CD14-positive monocyte (primary cell): ENCODE measurements around the gene ANKRD23. TPM values are rescaled to one million over a fixed set of nuclear protein-coding genes. Genes with fewer than 3 reads are reported as not detected.
A peak's percentile ranks its signal among the peaks of the same experiment; 100 is the strongest.

Source experiments
- DNase-seq, 3 donors: peaks; one replicate each; pipeline ENCODE4 v3.0.0-alpha.2; 2011 to 2022
- H2AFZ ChIP-seq: 2 replicates; pipeline ENCODE4 v1.6.0; 2012; ENCODE audit warnings: mild to moderate bottlenecking, low read depth, low read length, inconsistent platforms; ENCODE audit not compliant: insufficient read depth, poor library complexity, severe bottlenecking
- H3K27ac ChIP-seq, 2 donors: 1 replicate in 1 of 2; 2 replicates in 1 of 2; pipeline ENCODE4 v1.5.1; 2012 to 2013; ENCODE audit warnings: low read length in 2 of 2, control low read depth in 1 of 2, inconsistent platforms in 1 of 2, low read depth in 1 of 2, mild to moderate bottlenecking in 1 of 2
- H3K27me3 ChIP-seq, 2 donors: one replicate each; pipeline versions ENCODE4 v1.6.0 to v1.6.1; 2011 to 2013; ENCODE audit warnings: low read length in 2 of 2; ENCODE audit not compliant: control insufficient read depth in 2 of 2, insufficient read depth in 2 of 2
- H3K36me3 ChIP-seq, 2 donors: replicated peaks in 1 of 2; 1 replicate in 1 of 2; 2 replicates in 1 of 2; pipeline versions ENCODE4 v1.5.1 to v1.6.1; 2012 to 2013; ENCODE audit warnings: low read length in 2 of 2, control low read depth in 1 of 2, inconsistent platforms in 1 of 2, mild to moderate bottlenecking in 1 of 2; ENCODE audit not compliant: insufficient read depth in 2 of 2, control insufficient read depth in 1 of 2
- H3K4me1 ChIP-seq, 2 donors: 1 replicate in 1 of 2; 2 replicates in 1 of 2; pipeline versions ENCODE4 v1.5.1 to v1.6.1; 2012 to 2013; ENCODE audit warnings: low read length in 2 of 2, control low read depth in 1 of 2, inconsistent platforms in 1 of 2, mild to moderate bottlenecking in 1 of 2, moderate library complexity in 1 of 2; ENCODE audit not compliant: insufficient read depth in 2 of 2, control insufficient read depth in 1 of 2
- H3K4me2 ChIP-seq: replicated peaks from 2 replicates; pipeline ENCODE3; 2012; ENCODE audit warnings: low read length, moderate library complexity, mild to moderate bottlenecking; ENCODE audit not compliant: poor library complexity, severe bottlenecking; ENCODE audit errors: extremely low read depth
- H3K4me3 ChIP-seq, 3 experiments: fragments of 200-600 bp in 1 of 3; sonication (generic) in 1 of 3; replicated peaks in 1 of 3; 1 replicate in 2 of 3; 2 replicates in 1 of 3; pipeline ENCODE4 v1.5.1; 2011 to 2013; ENCODE audit warnings: low read length in 3 of 3, mild to moderate bottlenecking in 3 of 3, control low read depth in 2 of 3, low read depth in 2 of 3, inconsistent platforms in 1 of 3, moderate library complexity in 1 of 3
- H3K79me2 ChIP-seq: 2 replicates; pipeline ENCODE4 v1.6.0; 2012; ENCODE audit warnings: mild to moderate bottlenecking, control low read depth, inconsistent platforms, low read length, moderate library complexity; ENCODE audit not compliant: insufficient read depth
- H3K9ac ChIP-seq: 2 replicates; pipeline ENCODE4 v1.6.0; 2017; ENCODE audit warnings: low read length, mild to moderate bottlenecking; ENCODE audit not compliant: insufficient read depth, poor library complexity, severe bottlenecking
- H3K9me3 ChIP-seq, 2 donors: replicated peaks in 1 of 2; 1 replicate in 1 of 2; 2 replicates in 1 of 2; pipeline versions ENCODE4 v1.5.1 to v1.6.1; 2012 to 2013; ENCODE audit warnings: low read length in 2 of 2, control low read depth in 1 of 2; ENCODE audit not compliant: control insufficient read depth in 1 of 2, insufficient read depth in 1 of 2
- H4K20me1 ChIP-seq: 2 replicates; pipeline ENCODE4 v1.6.0; 2012; ENCODE audit warnings: mild to moderate bottlenecking, low read length, control low read depth, moderate library complexity; ENCODE audit not compliant: insufficient read depth
- H3K27ac Mint-ChIP-seq, 7 donors: one replicate each; pipeline ENCODE4 v1.8.0; 2020; ENCODE audit warnings: mild to moderate bottlenecking in 7 of 7, mixed read lengths in 7 of 7, moderate library complexity in 6 of 7, inconsistent platforms in 2 of 7
- H3K27me3 Mint-ChIP-seq, 3 donors: one replicate each; pipeline ENCODE4 v1.8.0; 2021 to 2022; ENCODE audit warnings: low read depth in 3 of 3, mild to moderate bottlenecking in 3 of 3, mixed read lengths in 3 of 3, moderate library complexity in 3 of 3, inconsistent platforms in 1 of 3
- H3K36me3 Mint-ChIP-seq, 2 donors: one replicate each; pipeline ENCODE4 v1.8.0; 2020; ENCODE audit warnings: mixed read lengths in 2 of 2, inconsistent platforms in 1 of 2, mild to moderate bottlenecking in 1 of 2
- H3K4me1 Mint-ChIP-seq: one replicate; pipeline ENCODE4 v1.8.0; 2020; ENCODE audit warnings: mild to moderate bottlenecking, mixed read lengths
- H3K4me3 Mint-ChIP-seq, 2 donors: one replicate each; pipeline ENCODE4 v1.8.0; 2020; ENCODE audit warnings: mild to moderate bottlenecking in 2 of 2, mixed read lengths in 2 of 2, moderate library complexity in 1 of 2
- H3K9me3 Mint-ChIP-seq, 7 donors: one replicate each; pipeline ENCODE4 v1.8.0; 2020 to 2022; ENCODE audit warnings: mixed read lengths in 7 of 7, mild to moderate bottlenecking in 6 of 7, moderate library complexity in 6 of 7, inconsistent platforms in 2 of 7
- WGBS: methylation state at CpG from one replicate; pipeline ENCODE4 v1.1.5; 2013; ENCODE audit warnings: missing lambda C conversion rate; ENCODE audit not compliant: insufficient coverage; 5-methylcytosine and 5-hydroxymethylcytosine counted together
- intact Hi-C, 2 donors: fragments of 100-400 bp; cut with micrococcal nuclease; formaldehyde crosslinking; loops; one replicate each; pipeline versions ENCODE4 v1.15.0 to v1.15.1; 2023
- polyA plus RNA-seq, 3 donors: library from polyadenylated mRNA; depleted of rRNA in 1 of 3; unstranded in 2 of 3; stranded (reverse) in 1 of 3; fragments of 300-500 nt in 2 of 3; fragments of >200 nt in 1 of 3; fragmentation: Illumina TruSeq in 2 of 3; gene quantifications; 1 replicate in 2 of 3; 2 replicates in 1 of 3; pipeline ENCODE4 v1.2.3, GENCODE V29; 2012 to 2021
- TF ChIP-seq, protein P1 (sequence below): fragments of 200-600 bp; IDR thresholded peaks from one replicate; pipeline ENCODE4 v1.8.0; 2022; ENCODE audit warnings: antibody characterized with exemption, mild to moderate bottlenecking

The ANKRD23 gene
- polyA plus RNA-seq, 3 donors: 1.4 TPM; not detected in 2

DNA sequence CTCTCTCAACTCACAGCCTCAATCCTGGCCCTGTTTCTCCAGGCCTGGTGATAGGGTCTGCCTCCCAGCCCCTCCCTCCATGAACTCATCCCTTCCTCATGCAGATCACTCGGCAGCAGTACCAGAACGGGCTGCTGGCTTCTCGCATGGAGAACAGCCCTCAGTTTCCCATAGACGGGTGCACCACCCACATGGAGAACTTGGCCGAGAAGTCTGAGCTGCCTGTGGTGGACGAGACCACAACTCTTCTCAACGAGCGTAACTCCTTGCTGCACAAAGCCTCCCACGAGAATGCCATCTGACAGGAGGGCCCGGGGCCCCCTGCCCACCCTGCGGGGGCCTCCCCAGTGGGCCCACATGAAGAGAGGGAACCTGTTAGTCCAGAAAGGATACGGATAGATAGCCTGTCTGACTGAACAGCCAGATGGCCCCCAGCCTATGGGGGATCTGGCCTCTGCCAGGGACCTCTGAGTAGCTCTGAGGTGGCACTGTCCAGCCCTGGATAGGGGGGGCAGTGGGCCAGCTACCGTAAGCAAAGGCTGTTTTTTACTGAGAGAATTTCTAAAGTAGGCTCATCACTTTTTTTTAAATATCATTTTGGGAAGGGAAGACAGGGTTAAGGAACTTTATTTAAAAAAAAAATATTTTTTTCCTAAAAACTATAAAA lies 34.5 kb downstream of the ANKRD23 start:
- no peaks in the 10 kb centered on the region for H3K79me2 ChIP-seq

DNA sequence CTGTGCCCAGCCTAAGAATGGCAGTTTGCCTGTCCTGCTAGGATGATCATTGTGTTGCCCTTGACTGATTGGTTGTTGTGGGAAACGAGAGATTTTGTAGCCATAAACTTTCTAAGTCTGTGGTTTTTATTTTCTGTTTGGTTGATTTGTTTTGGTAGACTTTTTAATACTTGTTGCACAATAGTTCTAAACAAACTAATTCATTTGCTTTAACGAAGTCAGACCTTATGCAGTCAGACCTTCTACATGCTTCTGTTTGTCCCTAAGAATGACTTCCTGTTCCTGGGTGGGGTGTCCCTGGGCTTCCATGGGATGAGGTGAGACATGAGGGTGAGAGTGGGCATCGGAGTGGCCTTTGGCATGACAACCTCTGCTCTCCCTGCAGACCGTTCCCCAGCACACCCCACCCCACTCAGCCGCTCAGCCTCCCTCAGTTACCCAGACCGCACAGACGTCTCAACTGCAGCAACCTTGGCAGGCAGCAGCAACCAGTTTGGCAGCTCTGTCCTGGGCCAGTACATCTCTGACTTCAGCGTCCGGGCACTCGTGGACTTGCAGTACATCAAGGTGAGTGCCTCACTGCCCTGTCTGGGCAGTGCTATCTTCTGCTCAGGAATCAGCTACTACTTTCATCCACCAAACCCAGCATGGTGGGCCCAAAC lies 35.5 kb downstream of the ANKRD23 start:
- WGBS: 96% methylated on average over 6 of the region's 10 CpGs

More for the DNA sequence above, 34.5 kb downstream of the ANKRD23 start:
- no peaks in the 10 kb centered on the region for H3K9me3 ChIP-seq
- no peak overlapping the region for H3K27ac ChIP-seq
- H2AFZ ChIP-seq: no peak overlapping the region
- H3K36me3 ChIP-seq: peaks cover 15 to 22% of the 10 kb centered on the region in 2 donors
- no peak overlapping the region for H3K4me2 ChIP-seq
- TF ChIP-seq, protein P1, sequence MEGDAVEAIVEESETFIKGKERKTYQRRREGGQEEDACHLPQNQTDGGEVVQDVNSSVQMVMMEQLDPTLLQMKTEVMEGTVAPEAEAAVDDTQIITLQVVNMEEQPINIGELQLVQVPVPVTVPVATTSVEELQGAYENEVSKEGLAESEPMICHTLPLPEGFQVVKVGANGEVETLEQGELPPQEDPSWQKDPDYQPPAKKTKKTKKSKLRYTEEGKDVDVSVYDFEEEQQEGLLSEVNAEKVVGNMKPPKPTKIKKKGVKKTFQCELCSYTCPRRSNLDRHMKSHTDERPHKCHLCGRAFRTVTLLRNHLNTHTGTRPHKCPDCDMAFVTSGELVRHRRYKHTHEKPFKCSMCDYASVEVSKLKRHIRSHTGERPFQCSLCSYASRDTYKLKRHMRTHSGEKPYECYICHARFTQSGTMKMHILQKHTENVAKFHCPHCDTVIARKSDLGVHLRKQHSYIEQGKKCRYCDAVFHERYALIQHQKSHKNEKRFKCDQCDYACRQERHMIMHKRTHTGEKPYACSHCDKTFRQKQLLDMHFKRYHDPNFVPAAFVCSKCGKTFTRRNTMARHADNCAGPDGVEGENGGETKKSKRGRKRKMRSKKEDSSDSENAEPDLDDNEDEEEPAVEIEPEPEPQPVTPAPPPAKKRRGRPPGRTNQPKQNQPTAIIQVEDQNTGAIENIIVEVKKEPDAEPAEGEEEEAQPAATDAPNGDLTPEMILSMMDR: no peak
- Mint-ChIP-seq H3K4me1 (peaks cover 3% of the 10 kb centered on the region), H3K4me3 (no peak overlapping the region), H3K9me3 (no peaks in the 10 kb centered on the region), H3K27me3 (peaks cover 0 to 2% (median 1%) of the 10 kb centered on the region in 3 donors), H3K27ac (no peak overlapping the region), H3K36me3 (peaks cover 25 to 33% of the 10 kb centered on the region in 2 donors)
- no peaks in the 10 kb centered on the region for H3K27me3 ChIP-seq
- H3K9ac ChIP-seq: no peak overlapping the region
- no peaks in the 10 kb centered on the region for H4K20me1 ChIP-seq
- H3K4me1 ChIP-seq: no peaks in the 10 kb centered on the region
- no peak for DNase-seq
- no peak overlapping the region for H3K4me3 ChIP-seq
- 97% methylated on average over 12 of the region's 13 CpGs for WGBS
- intact Hi-C loops: no loop called here

More for the DNA sequence above, 35.5 kb downstream of the ANKRD23 start:
- intact Hi-C loops: no loop called here
- no peak overlapping the region for H2AFZ ChIP-seq
- no peak overlapping the region for H3K27ac ChIP-seq
- DNase-seq: no peak
- H3K9me3 ChIP-seq: no peaks in the 10 kb centered on the region
- H3K79me2 ChIP-seq: no peaks in the 10 kb centered on the region
- no peaks in the 10 kb centered on the region for H4K20me1 ChIP-seq
- H3K27ac Mint-ChIP-seq: peak overlapping the region in 2 of 7 donors; percentile 9 to 19
- peaks cover 25 to 40% of the 10 kb centered on the region in 2 donors for H3K36me3 Mint-ChIP-seq
- H3K4me2 ChIP-seq: no peak overlapping the region
- no peak overlapping the region for H3K4me3 Mint-ChIP-seq
- no peaks in the 10 kb centered on the region for H3K27me3 ChIP-seq
- TF ChIP-seq, protein P1: no peak
- peaks cover 3% of the 10 kb centered on the region for H3K4me1 Mint-ChIP-seq
- no peaks in the 10 kb centered on the region for H3K9me3 Mint-ChIP-seq
- H3K27me3 Mint-ChIP-seq: peaks cover 0 to 2% (median 0%) of the 10 kb centered on the region in 3 donors
- peaks cover 15 to 22% of the 10 kb centered on the region in 2 donors for H3K36me3 ChIP-seq
- H3K4me1 ChIP-seq: no peaks in the 10 kb centered on the region
- H3K4me3 ChIP-seq: no peak overlapping the region
- no peak overlapping the region for H3K9ac ChIP-seq
